ENCODE data around the gene ACTA1.

DNA sequence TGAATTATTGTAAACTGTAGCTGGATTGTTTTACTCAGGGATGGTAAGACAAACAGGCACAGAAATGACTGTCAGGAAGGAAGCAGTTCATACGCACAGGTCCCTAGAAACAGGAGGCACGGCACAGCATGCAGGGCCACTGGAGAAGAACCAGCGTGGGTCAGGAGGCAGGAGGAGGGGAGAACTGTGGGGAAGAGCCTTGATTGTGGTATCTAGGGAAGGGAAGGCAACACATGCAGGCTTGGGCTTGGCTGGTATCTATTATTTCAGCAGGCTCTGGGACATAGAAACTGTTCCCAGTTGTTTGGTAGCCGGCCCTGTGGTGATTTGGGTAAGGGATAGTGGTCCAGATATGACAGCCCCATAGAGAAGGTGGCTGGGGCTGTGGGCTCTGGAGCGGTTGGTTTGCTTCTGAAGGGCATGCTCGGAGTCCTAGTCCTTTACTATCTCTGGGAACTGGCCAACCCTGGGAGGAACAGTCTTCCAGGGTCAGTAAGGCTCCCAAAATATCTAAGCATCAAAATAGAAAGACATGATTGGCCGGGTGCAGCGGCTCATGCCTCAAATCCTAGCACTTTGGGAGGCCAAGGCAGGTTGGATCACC, 47.9 kb downstream of the ACTA1 start:
- TF ChIP-seq POLR2AphosphoS5 (IDR thresholded peaks at IDR 0.05; ENCODE audit: low read depth, low read length) (no peak), TAF1 (IDR thresholded peaks at IDR 0.05; ENCODE audit: low read depth, low read length) (no peak)
